K562 (cell line): ENCODE data around the gene CLP1. TPM values are rescaled to one million over a fixed set of nuclear protein-coding genes. Genes with fewer than 3 reads are reported as not detected.

ENCODE experiments used
- ATAC-seq: fragments of 200-7000 bp; cut with Tn5 transposase; 3 replicates; pipeline ENCODE4 v1.9.1; 2020; ENCODE audit warnings: moderate library complexity
- BruUV-seq: library from RNA; stranded (reverse); fragments of 400-500 nt; replicated peaks from 2 replicates; lab custom pipeline; 2021; lab: Mats Ljungman, UMichigan
- CTCF ChIA-PET: fragments of 300-600 bp; formaldehyde crosslinking; extraction: SDS; loops from one replicate; lab custom pipeline; 2021; ENCODE audit warnings: low intra/inter-chr PET ratio; lab: Yijun Ruan, JAX
- POLR2A ChIA-PET: fragments of 300-600, 350-650 bp; sonication (Branson Sonifier 250); formaldehyde crosslinking; extraction: SDS; loops from one replicate; lab custom pipeline; 2021; ENCODE audit warnings: antibody characterized with exemption, inconsistent platforms; lab: Yijun Ruan, JAX
- DNase-seq, 4 experiments: peaks; one replicate each; pipeline versions ENCODE4 v3.0.0 to v3.0.0-alpha.2; 2011 to 2018; ENCODE audit warnings: low spot score in 3 of 4, mixed read lengths in 3 of 4; ENCODE audit errors: extremely low read depth in 1 of 4
- FAIRE-seq: peaks from 2 replicates; lab custom pipeline; 2011; peaks lifted over from hg19 to GRCh38; lab: Jason Lieb, UNC
- H2AFZ ChIP-seq: 2 replicates; pipeline ENCODE4 v1.6.0; 2011; ENCODE audit warnings: low read depth, low read length, control low read depth, inconsistent platforms
- H3K27ac ChIP-seq: fragments of 200-600 bp; 3 replicates; pipeline ENCODE4 v1.8.0; 2011; ENCODE audit warnings: low read depth, mild to moderate bottlenecking, control low read depth, inconsistent platforms, low read length, moderate library complexity, mixed read lengths; ENCODE audit errors: extremely low read depth
- H3K27me3 ChIP-seq, 2 experiments: fragments of 300-600 bp in 1 of 2; 2 replicates in 1 of 2; 3 replicates in 1 of 2; pipeline versions ENCODE4 v1.6.0 to v1.8.0; 2011; ENCODE audit warnings: inconsistent platforms in 2 of 2, low read length in 2 of 2, mild to moderate bottlenecking in 1 of 2, mixed read lengths in 1 of 2, moderate library complexity in 1 of 2; ENCODE audit not compliant: control insufficient read depth in 2 of 2, insufficient read depth in 2 of 2
- H3K36me3 ChIP-seq: fragments of 300-600 bp; 3 replicates; pipeline ENCODE4 v1.8.0; 2011; ENCODE audit warnings: mild to moderate bottlenecking, low read length, inconsistent platforms; ENCODE audit not compliant: control insufficient read depth, insufficient read depth
- H3K4me1 ChIP-seq, 2 experiments: fragments of 200-600 bp in 1 of 2; replicated peaks in 1 of 2; 2 replicates in 1 of 2; 3 replicates in 1 of 2; pipeline versions ENCODE4 v1.5.1 to v1.8.0; 2011; ENCODE audit warnings: inconsistent platforms in 2 of 2, low read length in 2 of 2, mild to moderate bottlenecking in 1 of 2, mixed read lengths in 1 of 2, moderate library complexity in 1 of 2; ENCODE audit not compliant: control insufficient read depth in 2 of 2, insufficient read depth in 2 of 2
- H3K4me2 ChIP-seq: 2 replicates; pipeline ENCODE4 v1.6.1; 2011; ENCODE audit warnings: low read length, control low read depth, inconsistent platforms, mixed read lengths; ENCODE audit not compliant: insufficient read depth
- H3K4me3 ChIP-seq: fragments of 200-600 bp; sonication (generic), shearing (Covaris generic); 2 replicates; pipeline ENCODE4 v1.5.1; 2016; ENCODE audit warnings: control low read depth, inconsistent platforms
- H3K79me2 ChIP-seq: fragments of 200-600 bp; 3 replicates; pipeline ENCODE4 v1.8.0; 2011; ENCODE audit warnings: low read length, inconsistent platforms; ENCODE audit not compliant: control insufficient read depth, insufficient read depth
- H3K9ac ChIP-seq, 2 experiments: 2 replicates each; pipeline versions ENCODE4 v1.6.0 to v1.6.1; 2011; ENCODE audit warnings: low read depth in 2 of 2, low read length in 2 of 2, control low read depth in 1 of 2, inconsistent platforms in 1 of 2, mild to moderate bottlenecking in 1 of 2, mixed read lengths in 1 of 2; ENCODE audit not compliant: insufficient read depth in 1 of 2
- H3K9me1 ChIP-seq: one replicate; pipeline ENCODE4 v1.6.0; 2011; ENCODE audit warnings: inconsistent platforms, mild to moderate bottlenecking, low read length, moderate library complexity; ENCODE audit not compliant: control insufficient read depth, insufficient read depth
- H3K9me3 ChIP-seq: replicated peaks from 2 replicates; pipeline ENCODE4 v1.5.1; 2011; ENCODE audit warnings: low read depth, low read length, inconsistent platforms; ENCODE audit not compliant: control insufficient read depth, insufficient read depth
- H4K20me1 ChIP-seq: replicated peaks from 2 replicates; pipeline ENCODE4 v1.6.1; 2011; ENCODE audit warnings: low read length, inconsistent platforms, mixed read lengths; ENCODE audit not compliant: control insufficient read depth, insufficient read depth
- CTCF ChIP-seq, 3 experiments: IDR thresholded peaks in 2 of 3; conservative IDR thresholded peaks in 1 of 3; 2 replicates each; pipeline ENCODE4 v1.5.1; 2011 to 2012; ENCODE audit warnings: low read length in 3 of 3, mild to moderate bottlenecking in 3 of 3, control low read depth in 2 of 3, improper control_type of control experiment in 1 of 3, inconsistent platforms in 1 of 3, low read depth in 1 of 3, mixed read lengths in 1 of 3, moderate library complexity in 1 of 3; ENCODE audit not compliant: insufficient read depth in 2 of 3
- IRF2 ChIP-seq: sonication (generic); formaldehyde crosslinking; IDR thresholded peaks from 2 replicates; pipeline ENCODE4 v1.8.1; 2022; ENCODE audit warnings: mild to moderate bottlenecking, missing genetic modification reagents
- POLR2G ChIP-seq: fragments of 200-400 bp; formaldehyde crosslinking; IDR thresholded peaks from 2 replicates; pipeline ENCODE4 v1.6.1; 2017; ENCODE audit warnings: low read depth, mild to moderate bottlenecking, antibody characterized with exemption, low read length, moderate library complexity
- TRIM25 ChIP-seq: fragments of 450-650 bp; IDR thresholded peaks from 2 replicates; pipeline ENCODE4 v1.7.0; 2016; ENCODE audit warnings: borderline replicate concordance
- ZNF184 ChIP-seq: sonication (generic); formaldehyde crosslinking; IDR thresholded peaks from 2 replicates; pipeline ENCODE4 v1.5.0; 2020; ENCODE audit warnings: missing genetic modification reagents
- WGBS: fragments of 100-300 bp; shearing (Covaris generic); methylation state at CpG from one replicate; pipeline ENCODE4 v1.1.6; 2016; ENCODE audit warnings: low coverage, mixed read lengths; ENCODE audit not compliant: insufficient coverage; ENCODE audit errors: missing lambda C conversion rate; 5-methylcytosine and 5-hydroxymethylcytosine counted together
- in situ Hi-C: fragments of 300-500 bp; cut with MboI; formaldehyde crosslinking; loops from 4 replicates; pipeline ENCODE4 v1.15.0; 2018; ENCODE audit warnings: inconsistent platforms, mixed read lengths
- intact Hi-C: fragments of 100-400 bp; cut with micrococcal nuclease; formaldehyde crosslinking; loops from 2 replicates; pipeline ENCODE4 v1.14.2; 2022
- polyA plus RNA-seq, 8 experiments: library from polyadenylated mRNA; depleted of rRNA in 4 of 8; stranded (reverse) in 5 of 8; unstranded in 3 of 8; fragments of >200 nt; fragmentation: Nextera tagmentation in 2 of 8; fragmentation: Illumina TruSeq in 1 of 8; extraction: Ambion mirVana in 2 of 8; extraction: Trizol in 1 of 8; gene quantifications; 2 replicates each; pipeline versions ENCODE4 v1.2.1 to v1.2.3, GENCODE V29; 2011 to 2014; ENCODE audit warnings: inconsistent platforms in 1 of 8, missing spikeins in 1 of 8
- total RNA-seq, 7 experiments: library from RNA; depleted of rRNA in 6 of 7; stranded (reverse); fragments of >200 nt in 6 of 7; fragmentation: Illumina TruSeq in 2 of 7; extraction: Trizol in 2 of 7; gene quantifications; 2 replicates each; pipeline versions ENCODE4 v1.2.1 to v1.2.3, GENCODE V29; 2011 to 2021; ENCODE audit warnings: low replicate concordance in 1 of 7

The CLP1 gene
- total and polyA plus RNA-seq, 9 of the 15 experiments (the other 6 are each of a cell fraction or from before 2014, with no cell fraction given), result 19.1 to 46.2 (median 27.8) TPM

- intact Hi-C loops, result no loop called here
- POLR2A ChIA-PET, result interaction anchor here (0.9 kb wide), 1 partner anchor 12 kb away, joined by 3 read pairs; no protein-coding TSS in a partner anchor
- TF ChIP-seq POLR2G, result peak; percentile 56; the same call in 1 of the 2 replicates
- TF ChIP-seq TRIM25, result no peak
These were observed 42.3 kb downstream of the CLP1 start for GRCh38 chr11:57699813-57700212.

GRCh38 chr11:57700425-57700824, 42.9 kb downstream of the CLP1 start:
- no peaks in the 10 kb centered on the region for H3K9me1 ChIP-seq
- DNase-seq, result no peak
- H3K36me3 ChIP-seq, result peaks cover 76% of the 10 kb centered on the region
- no peak for ATAC-seq
- WGBS, result 79% methylated on average over 3 of the region's 3 CpGs
- H4K20me1 ChIP-seq, result no peaks in the 10 kb centered on the region
- H3K9me3 ChIP-seq, result no peaks in the 10 kb centered on the region
- H3K4me2 ChIP-seq, result no peak overlapping the region
- ChIA-PET POLR2A (interaction anchor here (0.6 kb wide), 1 partner anchor 428 kb away, joined by 3 read pairs; no protein-coding TSS in a partner anchor), CTCF (no interaction called here)
- BruUV-seq, result no TSS peak
- in situ Hi-C loops (no loop called here), intact Hi-C loops (no loop called here)
- no peak overlapping the region for H3K9ac ChIP-seq
- no peak overlapping the region for H2AFZ ChIP-seq
- no peak overlapping the region for H3K4me3 ChIP-seq
- no peaks in the 10 kb centered on the region for H3K27me3 ChIP-seq
- H3K79me2 ChIP-seq, result no peaks in the 10 kb centered on the region
- no peaks in the 10 kb centered on the region for H3K4me1 ChIP-seq
- no peak overlapping the region for H3K27ac ChIP-seq
- FAIRE-seq, result no peak
- TF ChIP-seq IRF2 (CRISPR knock-in tag) (no peak), CTCF (IDR thresholded peaks at IDR 0.05 in 2 of 3, conservative IDR thresholded peaks at IDR 0.05 in 1 of 3; ENCODE audit: insufficient read depth in 2 of 3, low read depth in 1 of 3, low read length in 3 of 3) (peak in 1 of 3 experiments; percentile 17; a peak in 1 of 6 replicates), ZNF184 (CRISPR knock-in tag) (no peak)

More at GRCh38 chr11:57699813-57700212, 42.3 kb downstream of the CLP1 start:
- no peaks in the 10 kb centered on the region for H3K9me1 ChIP-seq
- no peak overlapping the region for H3K4me3 ChIP-seq
- no peak overlapping the region for H3K27ac ChIP-seq
- WGBS, result 88% methylated on average over 7 of the region's 10 CpGs
- BruUV-seq, result no TSS peak
- H3K9ac ChIP-seq, result no peak overlapping the region
- no peaks in the 10 kb centered on the region for H3K4me1 ChIP-seq
- in situ Hi-C loops, result no loop called here
- FAIRE-seq (no peak), ATAC-seq (no peak; the same call in 2 of the 3 replicates), DNase-seq (no peak)
- H2AFZ ChIP-seq, result no peak overlapping the region
- H4K20me1 ChIP-seq, result no peaks in the 10 kb centered on the region
- CTCF ChIA-PET, result no interaction called here
- no peak overlapping the region for H3K4me2 ChIP-seq
- peaks cover 78% of the 10 kb centered on the region for H3K36me3 ChIP-seq
- H3K9me3 ChIP-seq, result no peaks in the 10 kb centered on the region
- H3K79me2 ChIP-seq, result no peaks in the 10 kb centered on the region
- no peaks in the 10 kb centered on the region for H3K27me3 ChIP-seq
